SK-N-SH (cell line): ENCODE measurements around the gene ADRA2A. TPM values are rescaled to one million over a fixed set of nuclear protein-coding genes. Genes with fewer than 3 reads are reported as not detected.

Experiments used
- CTCF ChIA-PET: fragments of 300-600, 350-600 bp; formaldehyde crosslinking; extraction: SDS; loops from one replicate; lab custom pipeline; 2021; lab: Yijun Ruan, JAX
- POLR2A ChIA-PET: fragments of 350-600 bp; sonication (Branson Sonifier 250); formaldehyde crosslinking; extraction: SDS; loops from one replicate; lab custom pipeline; 2020; ENCODE audit warnings: antibody characterized with exemption, inconsistent platforms; lab: Yijun Ruan, JAX
- DNase-seq: peaks from one replicate; pipeline ENCODE4 v3.0.0; 2012
- H2AFZ ChIP-seq: fragments of 200-600 bp; sonication (generic); 2 replicates; pipeline ENCODE4 v1.8.1; 2016; ENCODE audit warnings: antibody characterized with exemption, mild to moderate bottlenecking, low read depth
- H3F3A ChIP-seq: fragments of 200-600 bp; sonication (generic); replicated peaks from 2 replicates; pipeline ENCODE3; 2016; ENCODE audit warnings: antibody characterized with exemption, mild to moderate bottlenecking; ENCODE audit not compliant: insufficient read depth
- H3K27ac ChIP-seq, 2 experiments: fragments of 200-500 bp in 1 of 2; fragments of 200-600 bp in 1 of 2; sonication (Bioruptor generic) in 1 of 2; sonication (generic), shearing (Covaris generic) in 1 of 2; 2 replicates each; pipeline versions ENCODE4 v1.5.1 to v1.6.1; 2014 to 2016; ENCODE audit warnings: low read depth in 2 of 2, inconsistent platforms in 1 of 2, low read length in 1 of 2, mild to moderate bottlenecking in 1 of 2, mixed read lengths in 1 of 2
- H3K27me3 ChIP-seq: fragments of 200-600 bp; sonication (generic), shearing (Covaris generic); 2 replicates; pipeline ENCODE4 v1.6.1; 2016; ENCODE audit warnings: mixed run types; ENCODE audit not compliant: insufficient read depth
- H3K36me3 ChIP-seq, 2 experiments: fragments of 200-500 bp in 1 of 2; fragments of 200-600 bp in 1 of 2; sonication (Bioruptor generic) in 1 of 2; sonication (generic) in 1 of 2; replicated peaks in 1 of 2; 2 replicates each; pipeline versions ENCODE3 to v1.5.1; 2014 to 2016; ENCODE audit warnings: low read length in 1 of 2, mild to moderate bottlenecking in 1 of 2; ENCODE audit not compliant: insufficient read depth in 2 of 2, control insufficient read depth in 1 of 2
- H3K4me1 ChIP-seq, 2 experiments: fragments of 200-500 bp in 1 of 2; fragments of 200-600 bp in 1 of 2; sonication (Bioruptor generic) in 1 of 2; sonication (generic), shearing (Covaris generic) in 1 of 2; 2 replicates each; pipeline versions ENCODE4 v1.5.1 to v1.6.1; 2014 to 2016; ENCODE audit warnings: low read depth in 1 of 2, low read length in 1 of 2, mixed run types in 1 of 2; ENCODE audit not compliant: insufficient read depth in 2 of 2, control insufficient read depth in 1 of 2
- H3K4me2 ChIP-seq: fragments of 200-600 bp; sonication (generic), shearing (Covaris generic); 2 replicates; pipeline ENCODE4 v1.6.1; 2017; ENCODE audit warnings: mixed run types
- H3K4me3 ChIP-seq, 2 experiments: fragments of 200-500 bp in 1 of 2; fragments of 200-600 bp in 1 of 2; sonication (Bioruptor generic) in 1 of 2; sonication (generic), shearing (Covaris generic) in 1 of 2; 2 replicates each; pipeline versions ENCODE4 v1.5.1 to v1.8.1; 2014 to 2016; ENCODE audit warnings: low read depth in 2 of 2, inconsistent platforms in 1 of 2, low read length in 1 of 2, mild to moderate bottlenecking in 1 of 2, mixed read lengths in 1 of 2, moderate library complexity in 1 of 2
- H3K79me2 ChIP-seq: fragments of 200-600 bp; sonication (generic); 2 replicates; pipeline ENCODE4 v1.8.1; 2017; ENCODE audit warnings: mild to moderate bottlenecking; ENCODE audit not compliant: insufficient read depth
- H3K9ac ChIP-seq: fragments of 200-600 bp; sonication (generic); 2 replicates; pipeline ENCODE4 v1.6.1; 2017; ENCODE audit warnings: mixed run types
- H3K9me2 ChIP-seq: fragments of 200-600 bp; sonication (generic); 2 replicates; pipeline ENCODE4 v1.6.1; 2017; ENCODE audit warnings: mixed run types
- H3K9me3 ChIP-seq: fragments of 200-600 bp; sonication (generic); 2 replicates; pipeline ENCODE4 v1.6.1; 2017; ENCODE audit warnings: mixed run types, mild to moderate bottlenecking, moderate library complexity
- H4K20me1 ChIP-seq: fragments of 200-600 bp; sonication (generic); 2 replicates; pipeline ENCODE4 v1.6.1; 2017; ENCODE audit warnings: mild to moderate bottlenecking, mixed run types; ENCODE audit not compliant: insufficient read depth
- EP300 ChIP-seq, 2 experiments: IDR thresholded peaks; 2 replicates each; pipeline versions ENCODE4 v1.4.0 to v1.6.1; 2012; ENCODE audit warnings: borderline replicate concordance in 1 of 2, low read depth in 1 of 2, low read length in 1 of 2
- FOXJ3 ChIP-seq: sonication (generic); formaldehyde crosslinking; IDR thresholded peaks from 2 replicates; pipeline ENCODE4 v1.5.1; 2020; ENCODE audit warnings: mild to moderate bottlenecking, missing genetic modification reagents
- GABPA ChIP-seq: IDR thresholded peaks from 2 replicates; pipeline ENCODE4 v1.4.0; 2012; ENCODE audit warnings: low read depth, mild to moderate bottlenecking
- GATA2 ChIP-seq: sonication (generic); formaldehyde crosslinking; IDR thresholded peaks from 2 replicates; pipeline ENCODE4 v1.5.0; 2020; ENCODE audit warnings: mild to moderate bottlenecking, missing genetic modification reagents
- MEF2A ChIP-seq: IDR thresholded peaks from 2 replicates; pipeline ENCODE4 v1.4.0; 2012; ENCODE audit warnings: low read depth, borderline replicate concordance
- MXI1 ChIP-seq: IDR thresholded peaks from 2 replicates; pipeline ENCODE4 v1.6.1; 2012; ENCODE audit warnings: mild to moderate bottlenecking, low read depth, low read length, improper control_type of control experiment
- NFIC ChIP-seq: IDR thresholded peaks from 2 replicates; pipeline ENCODE4 v1.4.0; 2012; ENCODE audit warnings: borderline replicate concordance
- POLR2AphosphoS5 ChIP-seq: IDR thresholded peaks from 2 replicates; pipeline ENCODE4 v1.6.1; 2012; ENCODE audit warnings: low read depth, low read length
- RXRA ChIP-seq: IDR thresholded peaks from 2 replicates; pipeline ENCODE4 v1.4.0; 2012; ENCODE audit warnings: low read depth, mild to moderate bottlenecking, borderline replicate concordance
- SIN3A ChIP-seq: IDR thresholded peaks from 2 replicates; pipeline ENCODE4 v1.6.1; 2012; ENCODE audit warnings: low read depth, mild to moderate bottlenecking, low read length, moderate library complexity, borderline replicate concordance
- SMC3 ChIP-seq: IDR thresholded peaks from 2 replicates; pipeline ENCODE4 v1.6.1; 2012; ENCODE audit warnings: low read depth, low read length, improper control_type of control experiment
- TCF12 ChIP-seq: IDR thresholded peaks from 2 replicates; pipeline ENCODE4 v1.4.0; 2012
- TEAD4 ChIP-seq: IDR thresholded peaks from 2 replicates; pipeline ENCODE4 v1.4.0; 2012; ENCODE audit warnings: mild to moderate bottlenecking, borderline replicate concordance; ENCODE audit not compliant: insufficient read depth
- USF1 ChIP-seq: IDR thresholded peaks from 2 replicates; pipeline ENCODE4 v1.4.0; 2012; ENCODE audit warnings: low read depth, borderline replicate concordance
- YY1 ChIP-seq: IDR thresholded peaks from 2 replicates; pipeline ENCODE4 v1.4.0; 2012; ENCODE audit warnings: low read depth, mild to moderate bottlenecking
- WGBS: methylation state at CpG from one replicate; pipeline ENCODE4 v1.1.6; 2017; ENCODE audit warnings: low lambda C conversion rate; 5-methylcytosine and 5-hydroxymethylcytosine counted together
- polyA plus RNA-seq, 3 experiments: library from polyadenylated mRNA; depleted of rRNA; stranded (reverse); fragments of >200 nt; gene quantifications; 2 replicates each; pipeline ENCODE4 v1.2.3, GENCODE V29; 2012
- TF ChIP-seq, protein P1 (sequence below): IDR thresholded peaks from 2 replicates; pipeline ENCODE4 v1.4.0; 2012; ENCODE audit warnings: low read depth
- TF ChIP-seq, protein P2 (sequence below): fragments of 200-600 bp; sonication (generic); IDR thresholded peaks from 2 replicates; pipeline ENCODE4 v1.6.1; 2017; ENCODE audit warnings: antibody characterized with exemption, mild to moderate bottlenecking, moderate library complexity

The ADRA2A gene
- polyA plus RNA-seq, 1 of the 3 experiments (the other 2 are of a cell fraction) = 0.02 TPM

DNA sequence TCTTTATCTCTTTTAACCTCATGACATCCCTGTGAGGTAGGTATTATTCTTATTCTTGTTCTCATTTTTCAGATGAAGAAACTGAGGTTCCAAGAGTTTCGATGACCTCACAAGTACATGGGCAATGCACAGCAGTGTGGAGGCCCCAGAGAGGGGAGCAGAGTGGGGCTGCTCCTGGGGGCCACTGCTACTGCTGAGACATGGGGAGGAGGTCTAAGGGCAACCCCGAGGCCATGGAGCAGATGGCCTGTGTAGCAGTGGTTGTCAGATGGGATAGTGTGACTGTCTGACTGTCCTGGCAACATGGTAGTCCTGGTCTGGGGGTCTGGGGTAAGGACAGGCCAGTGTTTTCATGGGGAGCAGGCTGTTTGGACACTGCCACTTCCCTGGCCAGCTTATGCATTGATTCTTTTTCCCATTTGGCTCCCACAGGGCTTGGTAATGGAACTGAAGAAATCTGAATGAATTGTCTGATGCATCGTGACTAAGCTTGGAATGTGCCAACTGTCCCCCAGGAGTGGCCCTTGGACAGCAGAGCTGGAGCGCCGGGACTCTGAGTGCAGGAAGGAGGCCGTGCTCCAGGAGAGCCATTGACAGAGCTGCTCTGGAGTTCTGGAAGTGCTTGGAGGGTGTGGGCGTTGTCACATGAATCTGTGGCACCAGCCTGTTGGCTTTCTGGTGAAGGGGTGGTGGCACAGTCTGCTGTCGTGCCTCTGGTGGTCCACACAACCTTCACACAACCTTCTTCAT, 40.9 kb downstream of the ADRA2A start:
- H3F3A ChIP-seq = no peaks in the 10 kb centered on the region
- CTCF ChIA-PET = no interaction called here
- H3K9ac ChIP-seq = no peak overlapping the region
- H3K4me3 ChIP-seq = no peak overlapping the region
- H3K4me1 ChIP-seq = no peaks in the 10 kb centered on the region; a peak in 1 of 4 replicates
- 30% methylated on average over 6 of the region's 8 CpGs for WGBS
- TF ChIP-seq POLR2AphosphoS5 (no peak), SIN3A (no peak), TCF12 (no peak), NFIC (no peak), YY1 (no peak), RXRA (no peak), GABPA (no peak), MEF2A (no peak), FOXJ3 (CRISPR knock-in tag) (no peak), GATA2 (CRISPR knock-in tag) (no peak), SMC3 (no peak)
- TF ChIP-seq, protein P1, sequence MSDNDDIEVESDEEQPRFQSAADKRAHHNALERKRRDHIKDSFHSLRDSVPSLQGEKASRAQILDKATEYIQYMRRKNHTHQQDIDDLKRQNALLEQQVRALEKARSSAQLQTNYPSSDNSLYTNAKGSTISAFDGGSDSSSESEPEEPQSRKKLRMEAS = no peak
- no peak overlapping the region for H2AFZ ChIP-seq
- H3K27ac ChIP-seq = no peak overlapping the region
- H3K27me3 ChIP-seq = no peaks in the 10 kb centered on the region
- POLR2A ChIA-PET = interaction anchor here (0.7 kb wide), 1 partner anchor 13 kb away, joined by 3 read pairs; no protein-coding TSS in a partner anchor
- no peaks in the 10 kb centered on the region for H3K9me2 ChIP-seq
- no peaks in the 10 kb centered on the region for H3K79me2 ChIP-seq
- H3K36me3 ChIP-seq = no peaks in the 10 kb centered on the region
- no peak for DNase-seq
- H3K9me3 ChIP-seq = no peaks in the 10 kb centered on the region
- no peaks in the 10 kb centered on the region for H4K20me1 ChIP-seq
- no peak overlapping the region for H3K4me2 ChIP-seq

DNA sequence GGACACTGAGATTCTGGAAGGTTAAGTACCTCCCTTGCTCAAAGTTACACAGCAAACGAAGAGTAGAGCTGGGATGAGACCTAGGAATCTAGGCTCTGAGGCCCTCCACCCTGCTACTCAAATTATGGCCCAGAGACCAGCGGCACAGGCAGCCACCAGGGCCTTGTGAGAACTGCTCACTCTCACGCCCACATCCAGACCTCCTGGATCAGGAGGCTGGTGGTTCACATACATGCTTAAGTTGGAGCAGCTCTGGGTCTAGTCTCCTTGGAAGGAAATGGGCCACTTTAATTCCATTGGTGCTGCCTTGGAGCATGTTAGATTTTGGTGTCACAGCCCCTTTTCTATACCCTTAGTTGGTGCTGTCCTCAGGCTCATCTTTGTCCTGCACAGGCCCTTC, 41.9 kb downstream of the ADRA2A start:
- DNase-seq = no peak
- Histone ChIP-seq H3F3A (no peaks in the 10 kb centered on the region), H3K27ac (no peak overlapping the region), H3K9ac (no peak overlapping the region), H4K20me1 (no peaks in the 10 kb centered on the region), H3K4me2 (no peak overlapping the region), H3K4me1 (no peaks in the 10 kb centered on the region; a peak in 1 of 4 replicates), H3K79me2 (no peaks in the 10 kb centered on the region), H3K9me3 (no peaks in the 10 kb centered on the region), H3K4me3 (no peak overlapping the region), H3K36me3 (no peaks in the 10 kb centered on the region), H3K9me2 (no peaks in the 10 kb centered on the region), H3K27me3 (no peaks in the 10 kb centered on the region), H2AFZ (no peak overlapping the region)
- 11% methylated on average over 3 of the region's 3 CpGs for WGBS
- POLR2A ChIA-PET = no interaction called here
- no peak for TF ChIP-seq TEAD4
- CTCF ChIA-PET = no interaction called here

DNA sequence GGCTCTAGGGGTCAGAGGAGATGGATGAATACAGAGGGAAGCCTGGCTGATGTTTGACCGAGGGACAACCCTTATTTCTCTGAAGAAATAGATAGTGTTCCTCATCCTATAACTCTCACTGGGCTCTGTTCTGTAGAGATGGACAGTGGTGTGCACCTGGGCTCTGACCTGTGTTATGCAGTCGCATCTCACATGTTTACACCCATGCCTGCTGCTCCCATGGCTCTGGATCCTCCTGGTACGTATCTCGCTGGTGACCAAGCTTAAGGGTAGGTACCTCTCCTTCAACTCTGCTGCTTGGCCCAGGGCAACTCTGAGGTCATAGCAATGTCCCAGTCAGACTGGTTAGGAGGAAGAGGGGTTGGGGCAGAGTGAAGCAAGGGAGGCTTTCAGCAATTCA, 42.8 kb downstream of the ADRA2A start:
- H3K9me3 ChIP-seq = no peaks in the 10 kb centered on the region
- no peak overlapping the region for H3K4me2 ChIP-seq
- H3K4me1 ChIP-seq = no peaks in the 10 kb centered on the region
- H3F3A ChIP-seq = no peaks in the 10 kb centered on the region
- TF ChIP-seq EP300 (IDR thresholded peaks at IDR 0.05; ENCODE audit: borderline replicate concordance in 1 of 2, low read depth in 1 of 2, low read length in 1 of 2) = no peak
- TF ChIP-seq USF1 = no peak
- no peak for TF ChIP-seq MXI1
- TF ChIP-seq, protein P2, sequence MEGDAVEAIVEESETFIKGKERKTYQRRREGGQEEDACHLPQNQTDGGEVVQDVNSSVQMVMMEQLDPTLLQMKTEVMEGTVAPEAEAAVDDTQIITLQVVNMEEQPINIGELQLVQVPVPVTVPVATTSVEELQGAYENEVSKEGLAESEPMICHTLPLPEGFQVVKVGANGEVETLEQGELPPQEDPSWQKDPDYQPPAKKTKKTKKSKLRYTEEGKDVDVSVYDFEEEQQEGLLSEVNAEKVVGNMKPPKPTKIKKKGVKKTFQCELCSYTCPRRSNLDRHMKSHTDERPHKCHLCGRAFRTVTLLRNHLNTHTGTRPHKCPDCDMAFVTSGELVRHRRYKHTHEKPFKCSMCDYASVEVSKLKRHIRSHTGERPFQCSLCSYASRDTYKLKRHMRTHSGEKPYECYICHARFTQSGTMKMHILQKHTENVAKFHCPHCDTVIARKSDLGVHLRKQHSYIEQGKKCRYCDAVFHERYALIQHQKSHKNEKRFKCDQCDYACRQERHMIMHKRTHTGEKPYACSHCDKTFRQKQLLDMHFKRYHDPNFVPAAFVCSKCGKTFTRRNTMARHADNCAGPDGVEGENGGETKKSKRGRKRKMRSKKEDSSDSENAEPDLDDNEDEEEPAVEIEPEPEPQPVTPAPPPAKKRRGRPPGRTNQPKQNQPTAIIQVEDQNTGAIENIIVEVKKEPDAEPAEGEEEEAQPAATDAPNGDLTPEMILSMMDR = no peak
- ChIA-PET POLR2A (no interaction called here), CTCF (no interaction called here)
- H3K9ac ChIP-seq = no peak overlapping the region
- H3K4me3 ChIP-seq = no peak overlapping the region
- no peak overlapping the region for H3K27ac ChIP-seq
- H3K36me3 ChIP-seq = no peaks in the 10 kb centered on the region
- DNase-seq = no peak
- H3K79me2 ChIP-seq = no peaks in the 10 kb centered on the region
- WGBS = 36% methylated on average over 4 of the region's 4 CpGs
- no peaks in the 10 kb centered on the region for H4K20me1 ChIP-seq
- no peaks in the 10 kb centered on the region for H3K27me3 ChIP-seq
- H3K9me2 ChIP-seq = no peaks in the 10 kb centered on the region
- H2AFZ ChIP-seq = no peak overlapping the region
